SU-DHL-6 (cell line): ENCODE measurements around the gene IP6K3.

Source experiments
- CTCF ChIP-seq: fragments of 200-600 bp; sonication (generic); IDR thresholded peaks from one replicate; pipeline ENCODE4 v1.5.1; 2017; ENCODE audit warnings: antibody characterized with exemption, mild to moderate bottlenecking, low read length, moderate library complexity; ENCODE audit not compliant: insufficient read depth, poor library complexity, severe bottlenecking
- EZH2phosphoT487 ChIP-seq: fragments of 200-600 bp; sonication (generic), shearing (Covaris generic); conservative IDR thresholded peaks from 2 replicates; pipeline ENCODE4 v1.6.1; 2018; ENCODE audit warnings: mild to moderate bottlenecking, antibody characterized with exemption, low read length, moderate library complexity, mixed read lengths

- TF ChIP-seq CTCF (no peak), EZH2phosphoT487 (no peak)
Observed at GRCh38 chr6:33675968-33676367, 70.7 kb downstream of the IP6K3 start.
